GM12892 (cell line): ENCODE data around the gene SCAMP2.

ENCODE experiments used
- POLR2A ChIP-seq: IDR thresholded peaks from 2 replicates; pipeline ENCODE4 v1.6.1; 2011; ENCODE audit warnings: low read depth, low read length, control low read depth
- POLR2AphosphoS5 ChIP-seq: IDR thresholded peaks from 2 replicates; pipeline ENCODE4 v1.6.1; 2011; ENCODE audit warnings: low read depth, low read length, control low read depth
- TAF1 ChIP-seq: IDR thresholded peaks from 2 replicates; pipeline ENCODE4 v1.6.1; 2011; ENCODE audit warnings: low read depth, mild to moderate bottlenecking, control low read depth, low read length, borderline replicate concordance

DNA sequence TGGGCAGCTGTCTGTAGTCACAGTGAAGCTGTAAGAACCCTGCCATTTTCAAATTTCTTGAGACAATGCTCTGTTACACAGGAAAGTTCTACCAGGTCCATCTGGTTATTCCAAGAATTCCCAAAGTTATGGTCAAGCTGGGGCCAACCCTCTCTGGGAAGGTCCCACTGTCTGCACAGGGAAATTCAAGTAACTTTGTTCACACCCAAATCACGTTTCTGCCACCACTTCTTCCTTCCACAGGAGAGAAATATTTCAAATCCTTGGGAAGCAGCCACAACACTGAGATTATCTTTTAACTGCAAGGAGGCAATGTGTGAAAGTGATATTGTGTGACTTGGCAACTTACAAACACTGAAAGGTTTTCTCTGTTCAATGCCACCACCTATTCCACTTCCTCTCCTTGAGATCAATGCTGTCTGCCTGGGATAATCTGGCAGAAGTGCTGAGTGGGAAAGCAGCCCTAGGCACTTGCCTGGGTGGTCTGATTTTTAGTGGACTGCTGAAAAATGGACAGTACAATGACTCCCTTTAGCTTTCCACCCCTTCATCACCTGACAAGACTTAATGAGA is 5.6 kb downstream of the SCAMP2 start:
- TF ChIP-seq POLR2A (0 out of 2 replicates have a peak, but pooled peaks have one; percentile 13), TAF1 (no peak), POLR2AphosphoS5 (no peak)
